ENCODE data around the gene MEIS2. TPM values are rescaled to one million over a fixed set of nuclear protein-coding genes. Genes with fewer than 3 reads are reported as not detected.
A peak's percentile ranks its signal among the peaks of the same experiment; 100 is the strongest.

The MEIS2 gene
- total RNA-seq, 1 donor from 2014 or later: 76.9 TPM

GRCh38 chr15:37056177-37057121 is 43.9 kb downstream of the MEIS2 start:
- intact Hi-C loops (cut with DNase I): no loop called here
- H3K4me1 ChIP-seq: peaks cover 34% of the 10 kb centered on the region
- peak in 1 of 2 donors; percentile 34 for TF ChIP-seq POLR2AphosphoS5 (IDR thresholded peaks at IDR 0.05; ENCODE audit: insufficient read depth in 1 of 2, low read depth in 1 of 2)
- no peak for TF ChIP-seq POLR2A (IDR thresholded peaks at IDR 0.05)
- TF ChIP-seq CTCF (IDR thresholded peaks at IDR 0.05): no peak
- no peaks in the 10 kb centered on the region for H3K9me3 ChIP-seq
- no peaks in the 10 kb centered on the region for H3K27me3 ChIP-seq
- no peak for DNase-seq (ENCODE audit: extremely low spot score in 2 of 2)
- no peaks in the 10 kb centered on the region for H3K36me3 ChIP-seq
- H3K4me3 ChIP-seq: no peak overlapping the region
- H3K27ac ChIP-seq: no peak overlapping the region

DNA sequence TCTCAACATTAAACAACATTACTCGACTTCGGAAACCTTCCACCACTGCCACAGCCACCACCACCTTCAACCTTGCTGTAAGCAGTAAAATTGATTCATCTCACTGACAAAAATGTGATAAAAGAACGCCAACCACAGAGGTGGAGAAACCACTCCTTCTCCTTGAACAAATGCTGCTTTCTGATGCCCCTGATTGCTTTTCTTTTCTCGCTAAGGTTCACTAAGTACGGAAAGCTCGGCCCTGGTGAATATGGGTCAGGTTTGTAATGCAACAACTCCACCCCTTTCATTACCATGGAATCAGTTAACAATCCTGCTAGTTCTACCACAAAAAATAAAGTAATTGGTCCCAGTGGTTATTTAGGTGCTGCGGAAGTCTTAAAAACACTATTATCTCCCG is 44.9 kb downstream of the MEIS2 start:
- H3K27ac ChIP-seq: no peak overlapping the region

DNA sequence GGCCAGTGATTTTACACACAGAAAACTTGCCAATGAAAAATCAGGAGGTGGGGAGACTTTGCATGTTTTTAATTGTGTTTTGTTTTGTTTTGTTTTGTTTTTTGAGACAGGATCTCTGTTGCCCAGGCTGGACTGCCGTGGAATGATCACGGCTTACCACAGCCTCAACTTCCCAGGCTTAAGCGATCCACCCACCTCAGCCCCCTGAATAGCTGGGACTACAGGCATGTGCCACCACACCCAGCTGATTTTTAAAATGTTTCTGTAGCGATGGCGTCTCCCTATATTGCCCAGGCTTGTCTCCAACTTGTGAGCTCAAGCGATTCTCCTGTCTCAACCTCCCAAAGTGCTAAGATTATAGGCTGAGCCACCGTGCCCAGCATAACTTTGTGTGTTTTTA is 46.0 kb downstream of the MEIS2 start:
- Histone ChIP-seq H3K4me3 (no peak overlapping the region), H3K36me3 (no peaks in the 10 kb centered on the region), H3K27me3 (no peaks in the 10 kb centered on the region), H3K4me1 (peaks cover 28% of the 10 kb centered on the region), H3K27ac (no peak overlapping the region), H3K9me3 (no peaks in the 10 kb centered on the region)
- intact Hi-C loops (cut with DNase I): no loop called here
- no peak for TF ChIP-seq CTCF (IDR thresholded peaks at IDR 0.05)
- no peak for TF ChIP-seq POLR2AphosphoS5 (IDR thresholded peaks at IDR 0.05; ENCODE audit: insufficient read depth in 1 of 2, low read depth in 1 of 2)
- no peak for TF ChIP-seq POLR2A (IDR thresholded peaks at IDR 0.05)
- no peak for DNase-seq (ENCODE audit: extremely low spot score in 2 of 2)

More for the DNA sequence above, 44.9 kb downstream of the MEIS2 start:
- Histone ChIP-seq H3K4me3 (no peak overlapping the region), H3K9me3 (no peaks in the 10 kb centered on the region), H3K4me1 (peaks cover 34% of the 10 kb centered on the region), H3K36me3 (no peaks in the 10 kb centered on the region), H3K27me3 (no peaks in the 10 kb centered on the region)
- no peak for TF ChIP-seq CTCF (IDR thresholded peaks at IDR 0.05)
- TF ChIP-seq POLR2A (IDR thresholded peaks at IDR 0.05): no peak
- TF ChIP-seq POLR2AphosphoS5 (IDR thresholded peaks at IDR 0.05; ENCODE audit: insufficient read depth in 1 of 2, low read depth in 1 of 2): no peak
- DNase-seq (ENCODE audit: extremely low spot score in 2 of 2): no peak
- intact Hi-C loops (cut with DNase I): no loop called here

GRCh38 chr15:37053166-37053565 is 47.2 kb downstream of the MEIS2 start:
- Histone ChIP-seq H3K36me3 (no peaks in the 10 kb centered on the region), H3K9me3 (no peaks in the 10 kb centered on the region), H3K4me3 (no peak overlapping the region), H3K4me1 (peaks cover 16% of the 10 kb centered on the region), H3K27ac (no peak overlapping the region), H3K27me3 (no peaks in the 10 kb centered on the region)
- no peak for TF ChIP-seq POLR2AphosphoS5 (IDR thresholded peaks at IDR 0.05; ENCODE audit: insufficient read depth in 1 of 2, low read depth in 1 of 2)
- TF ChIP-seq POLR2A (IDR thresholded peaks at IDR 0.05): no peak
- intact Hi-C loops (cut with DNase I): no loop called here
- DNase-seq (ENCODE audit: extremely low spot score in 2 of 2): no peak

DNA sequence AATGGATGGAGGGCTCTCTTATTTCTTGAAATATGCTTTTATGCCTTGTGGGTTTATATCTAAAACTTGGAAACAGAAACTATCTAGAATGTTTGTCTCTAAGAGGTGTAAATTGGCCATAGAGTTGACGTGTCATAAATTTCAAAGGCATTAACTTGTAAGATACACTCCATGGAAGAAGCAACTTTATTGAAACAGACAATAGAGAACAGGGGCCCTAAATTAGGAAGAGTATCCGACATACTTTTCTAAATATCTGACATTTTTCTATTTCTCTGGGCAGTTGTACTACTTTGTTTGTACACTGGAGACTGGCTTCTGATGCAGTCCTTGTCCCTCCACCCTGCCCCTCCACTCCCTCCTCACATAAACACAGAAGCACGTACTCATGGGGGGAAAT is 50.0 kb downstream of the MEIS2 start:
- H3K36me3 ChIP-seq: no peaks in the 10 kb centered on the region
- no peak for DNase-seq (ENCODE audit: extremely low spot score in 2 of 2)
- intact Hi-C loops (cut with DNase I): no loop called here
- no peak for TF ChIP-seq POLR2AphosphoS5 (IDR thresholded peaks at IDR 0.05; ENCODE audit: insufficient read depth in 1 of 2, low read depth in 1 of 2)
- no peak for TF ChIP-seq POLR2A (IDR thresholded peaks at IDR 0.05)
- TF ChIP-seq CTCF (IDR thresholded peaks at IDR 0.05): no peak
- no peaks in the 10 kb centered on the region for H3K4me1 ChIP-seq
- H3K9me3 ChIP-seq: no peaks in the 10 kb centered on the region
- no peaks in the 10 kb centered on the region for H3K27me3 ChIP-seq
- no peak overlapping the region for H3K27ac ChIP-seq
- H3K4me3 ChIP-seq: no peak overlapping the region

All from vagina (tissue), 2 donors.